OCI-LY1 (cell line): ENCODE results near the gene FMN1.

Source experiments
- H2AFZ ChIP-seq: fragments of 200-600 bp; sonication (generic), shearing (Covaris generic); 2 replicates; pipeline ENCODE4 v1.6.0; 2014; ENCODE audit warnings: antibody characterized with exemption, mild to moderate bottlenecking, low read length
- H3F3A ChIP-seq: fragments of 200-600 bp; sonication (generic), shearing (Covaris generic); 2 replicates; pipeline ENCODE4 v1.6.0; 2014; ENCODE audit warnings: mild to moderate bottlenecking, antibody characterized with exemption, low read length, moderate library complexity; ENCODE audit not compliant: insufficient read depth
- H3K27ac ChIP-seq: fragments of 200-600 bp; sonication (generic); 2 replicates; pipeline ENCODE4 v1.5.1; 2014; ENCODE audit warnings: low read length, mixed run types, mild to moderate bottlenecking, low read depth; ENCODE audit not compliant: poor library complexity, severe bottlenecking
- H3K27me3 ChIP-seq: fragments of 200-600 bp; sonication (generic); 2 replicates; pipeline ENCODE4 v1.6.0; 2014; ENCODE audit warnings: antibody characterized with exemption, mild to moderate bottlenecking, low read length, moderate library complexity; ENCODE audit not compliant: insufficient read depth
- H3K36me3 ChIP-seq: fragments of 200-600 bp; sonication (generic); 2 replicates; pipeline ENCODE4 v1.6.1; 2014; ENCODE audit warnings: mild to moderate bottlenecking, antibody characterized with exemption, low read length, moderate library complexity, mixed read lengths; ENCODE audit not compliant: insufficient read depth
- H3K4me1 ChIP-seq: fragments of 200-600 bp; sonication (generic); 2 replicates; pipeline ENCODE4 v1.5.1; 2014; ENCODE audit warnings: mild to moderate bottlenecking, low read length, moderate library complexity; ENCODE audit not compliant: insufficient read depth, severe bottlenecking
- H3K4me2 ChIP-seq: fragments of 200-600 bp; sonication (generic), shearing (Covaris generic); 2 replicates; pipeline ENCODE4 v1.6.1; 2014; ENCODE audit warnings: low read length
- H3K4me3 ChIP-seq: fragments of 200-600 bp; sonication (generic); 2 replicates; pipeline ENCODE4 v1.5.1; 2014; ENCODE audit warnings: low read length, low read depth, mild to moderate bottlenecking, mixed read lengths; ENCODE audit not compliant: poor library complexity, severe bottlenecking
- H3K79me2 ChIP-seq: fragments of 200-600 bp; shearing (Covaris generic); 2 replicates; pipeline ENCODE4 v1.6.1; 2016; ENCODE audit warnings: mixed run types, low read length, mixed read lengths; ENCODE audit not compliant: insufficient read depth
- H3K9ac ChIP-seq: fragments of 200-600 bp; sonication (generic), shearing (Covaris generic); 2 replicates; pipeline ENCODE4 v1.6.1; 2014; ENCODE audit warnings: mild to moderate bottlenecking, low read length, mixed read lengths
- H3K9me2 ChIP-seq: fragments of 200-600 bp; sonication (generic), shearing (Covaris generic); 2 replicates; pipeline ENCODE4 v1.6.1; 2014; ENCODE audit warnings: low read depth, mild to moderate bottlenecking, low read length, mixed read lengths
- H3K9me3 ChIP-seq: fragments of 200-600 bp; shearing (Covaris generic); 2 replicates; pipeline ENCODE4 v1.6.1; 2014; ENCODE audit warnings: low read length, mixed read lengths
- H4K20me1 ChIP-seq: fragments of 200-600 bp; sonication (generic), shearing (Covaris generic); 2 replicates; pipeline ENCODE4 v1.6.0; 2016; ENCODE audit warnings: mild to moderate bottlenecking, low read length; ENCODE audit not compliant: insufficient read depth
- EZH2 ChIP-seq: fragments of 200-600 bp; sonication (generic), shearing (Covaris generic); IDR thresholded peaks from 2 replicates; pipeline ENCODE4 v1.8.0; 2017; ENCODE audit warnings: borderline replicate concordance, mixed run types, mild to moderate bottlenecking, antibody characterized with exemption, low read length, moderate library complexity, mixed read lengths
- TF ChIP-seq, protein P1 (sequence below): fragments of 200-600 bp; sonication (generic), shearing (Covaris generic); IDR thresholded peaks from 2 replicates; pipeline ENCODE4 v1.5.1; 2017; ENCODE audit warnings: mild to moderate bottlenecking, antibody characterized with exemption, low read length, moderate library complexity, mixed read lengths

Gene FMN1

GRCh38 chr15:33045066-33045810 lies 149.3 kb downstream of the FMN1 start:
- Histone ChIP-seq H3K4me1 (no peaks in the 10 kb centered on the region), H3K4me3 (no peak overlapping the region), H3K36me3 (no peaks in the 10 kb centered on the region), H3K27me3 (no peaks in the 10 kb centered on the region), H3K79me2 (no peaks in the 10 kb centered on the region), H3F3A (no peaks in the 10 kb centered on the region), H3K4me2 (no peak overlapping the region), H3K9ac (no peak overlapping the region), H3K27ac (no peak overlapping the region), H4K20me1 (no peaks in the 10 kb centered on the region), H2AFZ (no peak overlapping the region), H3K9me2 (no peaks in the 10 kb centered on the region), H3K9me3 (0 out of 2 replicates have a peak, but pooled peaks cover 10% of the 10 kb centered on the region)
- TF ChIP-seq, protein P1, sequence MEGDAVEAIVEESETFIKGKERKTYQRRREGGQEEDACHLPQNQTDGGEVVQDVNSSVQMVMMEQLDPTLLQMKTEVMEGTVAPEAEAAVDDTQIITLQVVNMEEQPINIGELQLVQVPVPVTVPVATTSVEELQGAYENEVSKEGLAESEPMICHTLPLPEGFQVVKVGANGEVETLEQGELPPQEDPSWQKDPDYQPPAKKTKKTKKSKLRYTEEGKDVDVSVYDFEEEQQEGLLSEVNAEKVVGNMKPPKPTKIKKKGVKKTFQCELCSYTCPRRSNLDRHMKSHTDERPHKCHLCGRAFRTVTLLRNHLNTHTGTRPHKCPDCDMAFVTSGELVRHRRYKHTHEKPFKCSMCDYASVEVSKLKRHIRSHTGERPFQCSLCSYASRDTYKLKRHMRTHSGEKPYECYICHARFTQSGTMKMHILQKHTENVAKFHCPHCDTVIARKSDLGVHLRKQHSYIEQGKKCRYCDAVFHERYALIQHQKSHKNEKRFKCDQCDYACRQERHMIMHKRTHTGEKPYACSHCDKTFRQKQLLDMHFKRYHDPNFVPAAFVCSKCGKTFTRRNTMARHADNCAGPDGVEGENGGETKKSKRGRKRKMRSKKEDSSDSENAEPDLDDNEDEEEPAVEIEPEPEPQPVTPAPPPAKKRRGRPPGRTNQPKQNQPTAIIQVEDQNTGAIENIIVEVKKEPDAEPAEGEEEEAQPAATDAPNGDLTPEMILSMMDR, result no peak
- TF ChIP-seq EZH2, result no peak

- no peak overlapping the region for H3K4me3 ChIP-seq
- H3K9me2 ChIP-seq, result no peaks in the 10 kb centered on the region
- H3K9ac ChIP-seq, result no peak overlapping the region
- H2AFZ ChIP-seq, result no peak overlapping the region
- H3K9me3 ChIP-seq, result 0 out of 2 replicates have a peak, but pooled peaks cover 10% of the 10 kb centered on the region
- no peaks in the 10 kb centered on the region for H3K79me2 ChIP-seq
- no peaks in the 10 kb centered on the region for H3K36me3 ChIP-seq
- no peaks in the 10 kb centered on the region for H4K20me1 ChIP-seq
- no peaks in the 10 kb centered on the region for H3K4me1 ChIP-seq
- H3K27ac ChIP-seq, result no peak overlapping the region
- no peaks in the 10 kb centered on the region for H3K27me3 ChIP-seq
- TF ChIP-seq EZH2, result no peak
- TF ChIP-seq, protein P1, result no peak
- H3F3A ChIP-seq, result no peaks in the 10 kb centered on the region
- H3K4me2 ChIP-seq, result no peak overlapping the region
These were observed 149.9 kb downstream of the FMN1 start for GRCh38 chr15:33044598-33044997.

- Histone ChIP-seq H4K20me1 (no peaks in the 10 kb centered on the region), H3K9me3 (0 out of 2 replicates have a peak, but pooled peaks cover 5% of the 10 kb centered on the region), H3F3A (no peaks in the 10 kb centered on the region), H3K36me3 (no peaks in the 10 kb centered on the region), H3K9me2 (no peaks in the 10 kb centered on the region), H3K27me3 (no peaks in the 10 kb centered on the region), H3K79me2 (no peaks in the 10 kb centered on the region), H3K9ac (no peak overlapping the region), H3K4me2 (no peak overlapping the region), H3K4me3 (no peak overlapping the region), H3K27ac (no peak overlapping the region), H3K4me1 (no peaks in the 10 kb centered on the region), H2AFZ (no peak overlapping the region)
- TF ChIP-seq, protein P1, result no peak
- no peak for TF ChIP-seq EZH2
These were observed 150.9 kb downstream of the FMN1 start for GRCh38 chr15:33043636-33044035.
